K562 (cell line): ENCODE results near the gene DUOX2. TPM values are rescaled to one million over a fixed set of nuclear protein-coding genes. Genes with fewer than 3 reads are reported as not detected.

ENCODE experiments used
- ARHGAP35 ChIP-seq: fragments of 450-650 bp; IDR thresholded peaks from 2 replicates; pipeline ENCODE4 v1.6.1; 2018; ENCODE audit not compliant: partially characterized antibody
- BMI1 ChIP-seq: fragments of 150-350 bp; IDR thresholded peaks from 2 replicates; pipeline ENCODE4 v1.6.1; 2014; ENCODE audit warnings: low read length
- CBFA2T3 ChIP-seq: fragments of 450-650 bp; IDR thresholded peaks from 2 replicates; pipeline ENCODE4 v1.6.1; 2017
- CBX2 ChIP-seq: fragments of 200-600 bp; sonication (generic); IDR thresholded peaks from one replicate; pipeline ENCODE4 v1.6.1; 2012; ENCODE audit warnings: mild to moderate bottlenecking, low read length, inconsistent platforms; ENCODE audit not compliant: insufficient read depth, poor library complexity, severe bottlenecking
- EP300 ChIP-seq: IDR thresholded peaks from 2 replicates; pipeline ENCODE4 v1.6.1; 2012; ENCODE audit warnings: low read length, improper control_type of control experiment
- HDGF ChIP-seq: fragments of 450-650 bp; IDR thresholded peaks from 2 replicates; pipeline ENCODE4 v1.6.1; 2016
- HNRNPL ChIP-seq: fragments of 200-400 bp; formaldehyde crosslinking; IDR thresholded peaks from 2 replicates; pipeline ENCODE4 v1.6.1; 2017; ENCODE audit warnings: low read depth, mild to moderate bottlenecking, low read length
- KDM4B ChIP-seq, 2 experiments: fragments of 450-650 bp in 1 of 2; sonication (generic) in 1 of 2; IDR thresholded peaks; 2 replicates each; pipeline ENCODE4 v1.6.1; 2016 to 2017; ENCODE audit warnings: borderline replicate concordance in 2 of 2, antibody characterized with exemption in 1 of 2, low read depth in 1 of 2, mild to moderate bottlenecking in 1 of 2
- NFE2 ChIP-seq: IDR thresholded peaks from 2 replicates; pipeline ENCODE4 v1.6.1; 2014; ENCODE audit warnings: antibody characterized with exemption, low read depth
- PTTG1 ChIP-seq: fragments of 450-650 bp; IDR thresholded peaks from 2 replicates; pipeline ENCODE4 v1.6.1; 2016; ENCODE audit warnings: low read depth, mild to moderate bottlenecking, missing genetic modification characterization, missing compliant biosample characterization
- RBM17 ChIP-seq: fragments of 200-400 bp; formaldehyde crosslinking; IDR thresholded peaks from 2 replicates; pipeline ENCODE4 v1.6.1; 2017; ENCODE audit warnings: low read depth, mild to moderate bottlenecking, low read length, borderline replicate concordance
- RBM22 ChIP-seq: fragments of 200-400 bp; formaldehyde crosslinking; IDR thresholded peaks from 2 replicates; pipeline ENCODE4 v1.6.1; 2018; ENCODE audit warnings: low read length, low read depth; ENCODE audit not compliant: poor library complexity, severe bottlenecking
- SNRNP70 ChIP-seq: fragments of 200-400 bp; formaldehyde crosslinking; optimal IDR thresholded peaks from 2 replicates; pipeline ENCODE3; 2017; ENCODE audit warnings: low read depth, low read length
- TCF3 ChIP-seq: sonication (generic); formaldehyde crosslinking; IDR thresholded peaks from 2 replicates; pipeline ENCODE4 v1.4.0; 2020; ENCODE audit warnings: mild to moderate bottlenecking, missing genetic modification reagents
- ZBTB12 ChIP-seq: fragments of 250-450 bp; sonication (Bioruptor Pico); IDR thresholded peaks from 2 replicates; pipeline ENCODE4 v1.4.0; 2020
- ZNF23 ChIP-seq: fragments of 250-450 bp; sonication (Bioruptor Pico); IDR thresholded peaks from 2 replicates; pipeline ENCODE4 v1.4.0; 2020; ENCODE audit warnings: mild to moderate bottlenecking
- polyA plus RNA-seq, 8 experiments: library from polyadenylated mRNA; depleted of rRNA in 4 of 8; stranded (reverse) in 5 of 8; unstranded in 3 of 8; fragments of >200 nt; fragmentation: Nextera tagmentation in 2 of 8; fragmentation: Illumina TruSeq in 1 of 8; extraction: Ambion mirVana in 2 of 8; extraction: Trizol in 1 of 8; gene quantifications; 2 replicates each; pipeline versions ENCODE4 v1.2.1 to v1.2.3, GENCODE V29; 2011 to 2014; ENCODE audit warnings: inconsistent platforms in 1 of 8, missing spikeins in 1 of 8
- total RNA-seq, 7 experiments: library from RNA; depleted of rRNA in 6 of 7; stranded (reverse); fragments of >200 nt in 6 of 7; fragmentation: Illumina TruSeq in 2 of 7; extraction: Trizol in 2 of 7; gene quantifications; 2 replicates each; pipeline versions ENCODE4 v1.2.1 to v1.2.3, GENCODE V29; 2011 to 2021; ENCODE audit warnings: low replicate concordance in 1 of 7
- TF ChIP-seq, protein P1 (sequence below): fragments of 450-650 bp; formaldehyde crosslinking; IDR thresholded peaks from 2 replicates; pipeline ENCODE4 v1.4.0; 2020; ENCODE audit warnings: mild to moderate bottlenecking
- TF ChIP-seq, protein P2 (sequence below): IDR thresholded peaks from 2 replicates; pipeline ENCODE4 v1.6.1; 2011; ENCODE audit warnings: borderline replicate concordance, low read depth, mild to moderate bottlenecking, moderate library complexity, low read length; ENCODE audit not compliant: insufficient read depth, poor library complexity, severe bottlenecking
- TF ChIP-seq, protein P3 (sequence below): sonication (generic); formaldehyde crosslinking; IDR thresholded peaks from 2 replicates; pipeline ENCODE4 v1.9.0; 2022; ENCODE audit warnings: mild to moderate bottlenecking, missing genetic modification reagents
- TF ChIP-seq, protein P4 (sequence below): sonication (generic); formaldehyde crosslinking; IDR thresholded peaks from 2 replicates; pipeline ENCODE4 v1.8.0; 2022; ENCODE audit warnings: missing genetic modification reagents, mild to moderate bottlenecking, moderate library complexity, borderline replicate concordance
- TF ChIP-seq, protein P5 (sequence below): fragments of 250-450 bp; sonication (Bioruptor Pico); IDR thresholded peaks from 2 replicates; pipeline ENCODE4 v1.4.0; 2020; ENCODE audit warnings: mild to moderate bottlenecking, moderate library complexity, borderline replicate concordance

DUOX2 gene
- total and polyA plus RNA-seq, 9 of the 15 experiments (the other 6 are each of a cell fraction or from before 2014, with no cell fraction given): 0.01 to 0.03 (median 0.02) TPM; not detected in 6

- TF ChIP-seq ZBTB12 (CRISPR knock-in tag) (no peak), HDGF (no peak), ZNF23 (CRISPR knock-in tag) (no peak), HNRNPL (no peak), TCF3 (CRISPR knock-in tag) (peak; percentile 41; the same call in 1 of the 2 replicates), CBFA2T3 (no peak), RBM22 (no peak), KDM4B (IDR thresholded peaks at IDR 0.05; ENCODE audit: borderline replicate concordance in 2 of 2, low read depth in 1 of 2) (no peak; a peak in 1 of 4 replicates), SNRNP70 (no peak), BMI1 (no peak), RBM17 (no peak), ARHGAP35 (no peak), EP300 (0 out of 2 replicates have a peak, but pooled peaks have one; percentile 38), CBX2 (no peak), NFE2 (no peak), PTTG1 (tag) (no peak)
- TF ChIP-seq, protein P1, sequence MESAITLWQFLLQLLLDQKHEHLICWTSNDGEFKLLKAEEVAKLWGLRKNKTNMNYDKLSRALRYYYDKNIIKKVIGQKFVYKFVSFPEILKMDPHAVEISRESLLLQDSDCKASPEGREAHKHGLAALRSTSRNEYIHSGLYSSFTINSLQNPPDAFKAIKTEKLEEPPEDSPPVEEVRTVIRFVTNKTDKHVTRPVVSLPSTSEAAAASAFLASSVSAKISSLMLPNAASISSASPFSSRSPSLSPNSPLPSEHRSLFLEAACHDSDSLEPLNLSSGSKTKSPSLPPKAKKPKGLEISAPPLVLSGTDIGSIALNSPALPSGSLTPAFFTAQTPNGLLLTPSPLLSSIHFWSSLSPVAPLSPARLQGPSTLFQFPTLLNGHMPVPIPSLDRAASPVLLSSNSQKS (CRISPR knock-in tag): no peak
- TF ChIP-seq, protein P2, sequence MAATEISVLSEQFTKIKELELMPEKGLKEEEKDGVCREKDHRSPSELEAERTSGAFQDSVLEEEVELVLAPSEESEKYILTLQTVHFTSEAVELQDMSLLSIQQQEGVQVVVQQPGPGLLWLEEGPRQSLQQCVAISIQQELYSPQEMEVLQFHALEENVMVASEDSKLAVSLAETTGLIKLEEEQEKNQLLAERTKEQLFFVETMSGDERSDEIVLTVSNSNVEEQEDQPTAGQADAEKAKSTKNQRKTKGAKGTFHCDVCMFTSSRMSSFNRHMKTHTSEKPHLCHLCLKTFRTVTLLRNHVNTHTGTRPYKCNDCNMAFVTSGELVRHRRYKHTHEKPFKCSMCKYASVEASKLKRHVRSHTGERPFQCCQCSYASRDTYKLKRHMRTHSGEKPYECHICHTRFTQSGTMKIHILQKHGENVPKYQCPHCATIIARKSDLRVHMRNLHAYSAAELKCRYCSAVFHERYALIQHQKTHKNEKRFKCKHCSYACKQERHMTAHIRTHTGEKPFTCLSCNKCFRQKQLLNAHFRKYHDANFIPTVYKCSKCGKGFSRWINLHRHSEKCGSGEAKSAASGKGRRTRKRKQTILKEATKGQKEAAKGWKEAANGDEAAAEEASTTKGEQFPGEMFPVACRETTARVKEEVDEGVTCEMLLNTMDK: peak; percentile 73
- TF ChIP-seq, protein P3, sequence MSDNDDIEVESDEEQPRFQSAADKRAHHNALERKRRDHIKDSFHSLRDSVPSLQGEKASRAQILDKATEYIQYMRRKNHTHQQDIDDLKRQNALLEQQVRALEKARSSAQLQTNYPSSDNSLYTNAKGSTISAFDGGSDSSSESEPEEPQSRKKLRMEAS: no peak
- TF ChIP-seq, protein P4, sequence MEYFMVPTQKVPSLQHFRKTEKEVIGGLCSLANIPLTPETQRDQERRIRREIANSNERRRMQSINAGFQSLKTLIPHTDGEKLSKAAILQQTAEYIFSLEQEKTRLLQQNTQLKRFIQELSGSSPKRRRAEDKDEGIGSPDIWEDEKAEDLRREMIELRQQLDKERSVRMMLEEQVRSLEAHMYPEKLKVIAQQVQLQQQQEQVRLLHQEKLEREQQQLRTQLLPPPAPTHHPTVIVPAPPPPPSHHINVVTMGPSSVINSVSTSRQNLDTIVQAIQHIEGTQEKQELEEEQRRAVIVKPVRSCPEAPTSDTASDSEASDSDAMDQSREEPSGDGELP (CRISPR knock-in tag): peak; percentile 88
- TF ChIP-seq, protein P5, sequence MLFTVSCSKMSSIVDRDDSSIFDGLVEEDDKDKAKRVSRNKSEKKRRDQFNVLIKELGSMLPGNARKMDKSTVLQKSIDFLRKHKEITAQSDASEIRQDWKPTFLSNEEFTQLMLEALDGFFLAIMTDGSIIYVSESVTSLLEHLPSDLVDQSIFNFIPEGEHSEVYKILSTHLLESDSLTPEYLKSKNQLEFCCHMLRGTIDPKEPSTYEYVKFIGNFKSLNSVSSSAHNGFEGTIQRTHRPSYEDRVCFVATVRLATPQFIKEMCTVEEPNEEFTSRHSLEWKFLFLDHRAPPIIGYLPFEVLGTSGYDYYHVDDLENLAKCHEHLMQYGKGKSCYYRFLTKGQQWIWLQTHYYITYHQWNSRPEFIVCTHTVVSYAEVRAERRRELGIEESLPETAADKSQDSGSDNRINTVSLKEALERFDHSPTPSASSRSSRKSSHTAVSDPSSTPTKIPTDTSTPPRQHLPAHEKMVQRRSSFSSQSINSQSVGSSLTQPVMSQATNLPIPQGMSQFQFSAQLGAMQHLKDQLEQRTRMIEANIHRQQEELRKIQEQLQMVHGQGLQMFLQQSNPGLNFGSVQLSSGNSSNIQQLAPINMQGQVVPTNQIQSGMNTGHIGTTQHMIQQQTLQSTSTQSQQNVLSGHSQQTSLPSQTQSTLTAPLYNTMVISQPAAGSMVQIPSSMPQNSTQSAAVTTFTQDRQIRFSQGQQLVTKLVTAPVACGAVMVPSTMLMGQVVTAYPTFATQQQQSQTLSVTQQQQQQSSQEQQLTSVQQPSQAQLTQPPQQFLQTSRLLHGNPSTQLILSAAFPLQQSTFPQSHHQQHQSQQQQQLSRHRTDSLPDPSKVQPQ (CRISPR knock-in tag): no peak
Measured at GRCh38 chr15:45118131-45118588, 4.2 kb upstream of the DUOX2 start (continued).
